H1 (cell line): Measurements from ENCODE around the gene EIF2B2. TPM values are rescaled to one million over a fixed set of nuclear protein-coding genes. Genes with fewer than 3 reads are reported as not detected.

Source experiments
- ATF3 ChIP-seq: IDR thresholded peaks from 2 replicates; pipeline ENCODE4 v1.6.1; 2011; ENCODE audit warnings: low read depth, mild to moderate bottlenecking, low read length; ENCODE audit not compliant: insufficient read depth
- CHD7 ChIP-seq: fragments of 300-600 bp; sonication (generic); IDR thresholded peaks from 2 replicates; pipeline ENCODE4 v1.7.1; 2012; ENCODE audit warnings: low read length, moderate library complexity, mild to moderate bottlenecking, inconsistent platforms; ENCODE audit not compliant: insufficient replicate concordance
- RAD21 ChIP-seq, 2 experiments: IDR thresholded peaks in 1 of 2; conservative IDR thresholded peaks in 1 of 2; 2 replicates each; pipeline ENCODE4 v1.6.1; 2011; ENCODE audit warnings: low read depth in 2 of 2, low read length in 2 of 2, improper control_type of control experiment in 1 of 2, inconsistent platforms in 1 of 2, mild to moderate bottlenecking in 1 of 2, moderate library complexity in 1 of 2
- RBBP5 ChIP-seq: IDR thresholded peaks from 2 replicates; pipeline ENCODE4 v1.7.1; 2012; ENCODE audit warnings: low read depth, mild to moderate bottlenecking, inconsistent platforms, low read length, moderate library complexity, borderline replicate concordance
- ZNF274 ChIP-seq: IDR thresholded peaks from 2 replicates; pipeline ENCODE4 v1.7.0; 2012; ENCODE audit warnings: low read length, borderline replicate concordance; ENCODE audit errors: extremely low read depth
- polyA plus RNA-seq, 7 experiments: library from polyadenylated mRNA; depleted of rRNA in 3 of 7; stranded (reverse) in 5 of 7; unstranded in 2 of 7; fragments of >200 nt in 5 of 7; fragments of 200-250 nt in 2 of 7; gene quantifications; 1 replicate in 5 of 7; 2 replicates in 1 of 7; 4 replicates in 1 of 7; pipeline versions ENCODE4 v1.2.1 to v1.2.3, GENCODE V29; 2011 to 2013; ENCODE audit warnings: missing spikeins in 2 of 7, mixed read lengths in 2 of 7
- total RNA-seq: library from RNA; stranded (reverse); fragmentation: NEBNext Ultra II Directional; extraction: Animal tissue kit (Norgen Biotek cat#: 25700); gene quantifications from 2 replicates; pipeline ENCODE4 v1.2.1, GENCODE V29; 2021

Gene EIF2B2
- total and polyA plus RNA-seq, 2 of the 8 experiments (the other 6 are each of a cell fraction or from before 2014, with no cell fraction given) = 42.6 to 79.9 TPM

GRCh38 chr14:75041613-75042012, 38.9 kb downstream of the EIF2B2 start (continued):
- no peak for TF ChIP-seq CHD7
- no peak for TF ChIP-seq RAD21 (IDR thresholded peaks at IDR 0.05 in 1 of 2, conservative IDR thresholded peaks at IDR 0.05 in 1 of 2; ENCODE audit: low read depth in 2 of 2, low read length in 2 of 2)
- no peak for TF ChIP-seq ATF3
- no peak for TF ChIP-seq RBBP5
- TF ChIP-seq ZNF274 = no peak
- TF ChIP-seq, all 59 proteins: peak for 0
